Mesendoderm (in vitro differentiated cells): ENCODE data around the gene NFIA.

Experiments used
- DNase-seq: peaks from one replicate; pipeline ENCODE4 v3.0.0; 2013
- H2AK5ac ChIP-seq: 2 replicates; pipeline ENCODE4 v1.6.1; 2013; ENCODE audit warnings: low read length, inconsistent platforms
- H2BK120ac ChIP-seq: 2 replicates; pipeline ENCODE4 v1.6.1; 2013; ENCODE audit warnings: low read depth, mild to moderate bottlenecking, low read length, moderate library complexity, mixed read lengths
- H2BK15ac ChIP-seq: replicated peaks from 2 replicates; pipeline ENCODE4 v1.6.1; 2013; ENCODE audit warnings: low read depth, mild to moderate bottlenecking, moderate library complexity
- H2BK5ac ChIP-seq: 2 replicates; pipeline ENCODE4 v1.6.1; 2013; ENCODE audit warnings: low read length, inconsistent platforms
- H3K18ac ChIP-seq: 2 replicates; pipeline ENCODE4 v1.6.1; 2013; ENCODE audit warnings: mild to moderate bottlenecking, low read length, mixed read lengths
- H3K23ac ChIP-seq: one replicate; pipeline ENCODE4 v1.6.1; 2013; ENCODE audit warnings: low read length
- H3K27ac ChIP-seq: 2 replicates; pipeline ENCODE4 v1.5.1; 2013; ENCODE audit warnings: low read depth, mild to moderate bottlenecking, inconsistent platforms, low read length, moderate library complexity
- H3K27me3 ChIP-seq: 2 replicates; pipeline ENCODE4 v1.6.1; 2013; ENCODE audit warnings: low read length, control low read depth, mild to moderate bottlenecking, inconsistent platforms; ENCODE audit not compliant: insufficient read depth, poor library complexity
- H3K36me3 ChIP-seq: 2 replicates; pipeline ENCODE4 v1.6.1; 2013; ENCODE audit warnings: low read length, inconsistent platforms; ENCODE audit not compliant: control insufficient read depth, insufficient read depth
- H3K4ac ChIP-seq: one replicate; pipeline ENCODE4 v1.6.1; 2013; ENCODE audit warnings: low read depth, mild to moderate bottlenecking, low read length, moderate library complexity
- H3K4me1 ChIP-seq: 2 replicates; pipeline ENCODE4 v1.6.1; 2013; ENCODE audit warnings: low read depth, low read length, inconsistent platforms; ENCODE audit not compliant: control insufficient read depth
- H3K4me2 ChIP-seq: 2 replicates; pipeline ENCODE4 v1.6.1; 2013; ENCODE audit warnings: low read length
- H3K4me3 ChIP-seq: 2 replicates; pipeline ENCODE4 v1.5.1; 2013; ENCODE audit warnings: mild to moderate bottlenecking, low read length
- H3K56ac ChIP-seq: one replicate; pipeline ENCODE4 v1.6.1; 2013; ENCODE audit warnings: low read length
- H3K79me1 ChIP-seq: 2 replicates; pipeline ENCODE4 v1.6.1; 2013; ENCODE audit warnings: low read length, inconsistent platforms
- H3K79me2 ChIP-seq: 2 replicates; pipeline ENCODE4 v1.6.1; 2013; ENCODE audit warnings: mild to moderate bottlenecking, low read length; ENCODE audit not compliant: control insufficient read depth, insufficient read depth
- H3K9ac ChIP-seq: 2 replicates; pipeline ENCODE4 v1.6.1; 2013; ENCODE audit warnings: low read length, inconsistent platforms
- H4K5ac ChIP-seq: one replicate; pipeline ENCODE4 v1.6.1; 2013; ENCODE audit warnings: low read length
- H4K8ac ChIP-seq: one replicate; pipeline ENCODE4 v1.6.1; 2013; ENCODE audit warnings: low read depth, mild to moderate bottlenecking, control low read depth, low read length, moderate library complexity
- WGBS: extraction: QIAGEN DNeasy Blood & Tissue Kit; methylation state at CpG from one replicate; pipeline ENCODE4 v1.1.7; 2013; ENCODE audit warnings: low lambda C conversion rate, missing lambda C conversion rate; ENCODE audit not compliant: insufficient coverage; ENCODE audit errors: extremely low coverage; 5-methylcytosine and 5-hydroxymethylcytosine counted together

The NFIA gene

DNA sequence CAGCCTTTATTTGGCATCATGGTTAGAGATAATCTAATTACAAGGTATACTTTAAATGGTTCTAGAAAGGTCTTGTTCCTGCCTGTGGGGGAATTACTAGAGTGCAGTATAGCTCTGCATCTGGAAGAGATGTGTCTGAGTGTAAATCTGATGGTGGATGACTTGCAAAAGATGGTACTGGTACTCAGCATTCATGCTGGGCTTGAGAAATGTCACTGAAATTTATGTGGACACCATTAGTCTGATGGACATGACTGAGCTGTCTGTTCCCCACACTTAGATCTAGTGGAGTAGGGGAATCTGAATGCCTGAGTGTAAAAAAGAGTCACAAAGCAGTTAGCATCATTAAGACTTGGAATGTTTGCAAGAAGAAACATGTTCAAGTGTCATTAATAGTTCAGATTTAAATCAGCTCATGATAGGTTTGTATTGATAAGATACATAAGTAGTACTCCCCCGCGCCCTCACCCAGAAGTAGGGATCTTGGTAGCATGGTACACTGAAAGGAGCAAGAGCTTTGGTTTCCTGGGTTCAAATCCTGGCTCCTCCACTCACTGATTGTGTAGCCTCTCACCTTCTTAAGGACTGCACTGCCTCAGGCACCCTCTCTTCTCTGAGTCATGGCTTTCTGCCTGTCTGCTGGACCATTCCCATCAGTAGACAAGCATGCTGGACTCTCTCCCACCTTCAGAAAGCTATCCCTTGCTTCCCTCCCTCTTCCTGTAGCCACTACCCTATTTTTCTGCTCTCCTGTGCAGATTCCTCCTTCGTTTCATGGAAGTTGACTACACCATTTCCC lies 292.9 kb downstream of the NFIA start:
- Histone ChIP-seq H3K9ac (no peak overlapping the region), H4K5ac (no peak overlapping the region), H3K18ac (no peak overlapping the region), H2AK5ac (no peak overlapping the region), H3K27me3 (no peaks in the 10 kb centered on the region), H3K79me2 (no peaks in the 10 kb centered on the region), H3K79me1 (no peaks in the 10 kb centered on the region), H2BK15ac (no peak overlapping the region), H3K4me3 (no peak overlapping the region), H3K4me1 (no peaks in the 10 kb centered on the region), H3K36me3 (no peaks in the 10 kb centered on the region), H3K23ac (no peak overlapping the region), H3K27ac (no peak overlapping the region), H4K8ac (no peak overlapping the region), H2BK120ac (no peak overlapping the region), H3K4ac (no peak overlapping the region), H3K4me2 (no peak overlapping the region), H2BK5ac (no peak overlapping the region), H3K56ac (no peak overlapping the region)
- DNase-seq = no peak
- WGBS = no CpG with 5 or more reads among the region's 3 CpGs

GRCh38 chr1:61376151-61376550 lies 293.8 kb downstream of the NFIA start:
- Histone ChIP-seq H3K18ac (no peak overlapping the region), H3K9ac (no peak overlapping the region)
- WGBS = no CpG with 5 or more reads among the region's 2 CpGs

DNA sequence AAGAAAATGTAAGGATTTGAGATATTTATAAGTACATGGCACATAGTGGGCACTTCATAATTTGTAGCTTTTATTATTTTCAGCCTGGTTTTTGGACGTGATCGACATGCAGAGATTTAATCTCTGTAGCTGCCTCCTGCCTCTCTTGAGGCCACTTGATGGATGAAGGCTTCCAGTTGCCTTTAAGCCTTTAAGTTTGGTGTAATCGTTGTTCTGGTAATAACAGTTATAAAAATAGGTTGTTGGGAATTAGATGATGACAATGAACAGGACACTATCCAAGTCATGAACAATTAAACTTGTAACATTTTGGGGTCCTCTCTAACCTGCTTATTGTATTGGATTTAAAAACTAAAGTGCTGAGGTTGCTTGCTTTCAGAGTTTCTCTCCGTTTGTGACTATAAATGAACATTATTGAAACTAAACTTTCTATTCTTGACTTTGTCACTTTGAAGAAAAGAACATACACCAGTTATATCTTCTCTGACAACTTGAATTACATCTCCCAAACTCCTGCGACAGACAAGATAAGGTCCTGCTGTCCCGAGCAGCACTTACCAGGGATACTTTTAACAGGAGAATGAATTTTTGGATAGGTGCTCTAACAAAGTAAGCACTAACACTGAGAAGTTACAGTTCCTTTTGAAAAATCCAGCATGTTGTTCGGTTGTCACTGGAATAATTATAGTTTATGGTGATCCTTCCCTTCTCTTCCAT lies 295.0 kb downstream of the NFIA start:
- H3K9ac ChIP-seq = no peak overlapping the region
- H3K36me3 ChIP-seq = no peaks in the 10 kb centered on the region
- H3K4me2 ChIP-seq = no peak overlapping the region
- no peak overlapping the region for H2BK5ac ChIP-seq
- H3K27me3 ChIP-seq = no peaks in the 10 kb centered on the region
- no peaks in the 10 kb centered on the region for H3K79me1 ChIP-seq
- H3K4me3 ChIP-seq = no peak overlapping the region
- no peak for DNase-seq
- H3K79me2 ChIP-seq = no peaks in the 10 kb centered on the region
- H2AK5ac ChIP-seq = no peak overlapping the region
- H4K8ac ChIP-seq = no peak overlapping the region
- no peaks in the 10 kb centered on the region for H3K4me1 ChIP-seq
- H3K18ac ChIP-seq = no peak overlapping the region
- H2BK120ac ChIP-seq = no peak overlapping the region
- no peak overlapping the region for H4K5ac ChIP-seq
- H3K27ac ChIP-seq = no peak overlapping the region
- H3K56ac ChIP-seq = no peak overlapping the region
- no CpG with 5 or more reads among the region's 7 CpGs for WGBS
- no peak overlapping the region for H3K4ac ChIP-seq
- H2BK15ac ChIP-seq = no peak overlapping the region
- H3K23ac ChIP-seq = no peak overlapping the region

More at GRCh38 chr1:61376151-61376550, 293.8 kb downstream of the NFIA start:
- H3K79me1 ChIP-seq = no peaks in the 10 kb centered on the region
- H4K5ac ChIP-seq = no peak overlapping the region
- no peak for DNase-seq
- no peak overlapping the region for H3K4me2 ChIP-seq
- H3K4me3 ChIP-seq = no peak overlapping the region
- H3K56ac ChIP-seq = no peak overlapping the region
- H2BK5ac ChIP-seq = no peak overlapping the region
- no peaks in the 10 kb centered on the region for H3K36me3 ChIP-seq
- no peak overlapping the region for H3K4ac ChIP-seq
- H2BK15ac ChIP-seq = no peak overlapping the region
- no peaks in the 10 kb centered on the region for H3K4me1 ChIP-seq
- H3K79me2 ChIP-seq = no peaks in the 10 kb centered on the region
- H2BK120ac ChIP-seq = no peak overlapping the region
- H3K27ac ChIP-seq = no peak overlapping the region
- H2AK5ac ChIP-seq = no peak overlapping the region
- no peak overlapping the region for H4K8ac ChIP-seq
- H3K27me3 ChIP-seq = no peaks in the 10 kb centered on the region
- no peak overlapping the region for H3K23ac ChIP-seq

GRCh38 chr1:61378494-61379180 lies 296.3 kb downstream of the NFIA start:
- no peaks in the 10 kb centered on the region for H3K27me3 ChIP-seq
- no peaks in the 10 kb centered on the region for H3K36me3 ChIP-seq
- no peak overlapping the region for H2BK5ac ChIP-seq
- no peak overlapping the region for H3K18ac ChIP-seq
- no peak overlapping the region for H4K5ac ChIP-seq
- H3K4ac ChIP-seq = no peak overlapping the region
- H3K79me1 ChIP-seq = no peaks in the 10 kb centered on the region
- no peak overlapping the region for H2BK15ac ChIP-seq
- no peak overlapping the region for H3K4me2 ChIP-seq
- H3K79me2 ChIP-seq = no peaks in the 10 kb centered on the region
- H2BK120ac ChIP-seq = no peak overlapping the region
- no peak for DNase-seq
- H3K4me3 ChIP-seq = no peak overlapping the region
- no peak overlapping the region for H4K8ac ChIP-seq
- 100% methylated on average over 1 of the region's 4 CpGs for WGBS
- no peak overlapping the region for H2AK5ac ChIP-seq
- H3K56ac ChIP-seq = no peak overlapping the region
- no peak overlapping the region for H3K27ac ChIP-seq
- H3K4me1 ChIP-seq = no peaks in the 10 kb centered on the region
- H3K23ac ChIP-seq = no peak overlapping the region
- no peak overlapping the region for H3K9ac ChIP-seq

DNA sequence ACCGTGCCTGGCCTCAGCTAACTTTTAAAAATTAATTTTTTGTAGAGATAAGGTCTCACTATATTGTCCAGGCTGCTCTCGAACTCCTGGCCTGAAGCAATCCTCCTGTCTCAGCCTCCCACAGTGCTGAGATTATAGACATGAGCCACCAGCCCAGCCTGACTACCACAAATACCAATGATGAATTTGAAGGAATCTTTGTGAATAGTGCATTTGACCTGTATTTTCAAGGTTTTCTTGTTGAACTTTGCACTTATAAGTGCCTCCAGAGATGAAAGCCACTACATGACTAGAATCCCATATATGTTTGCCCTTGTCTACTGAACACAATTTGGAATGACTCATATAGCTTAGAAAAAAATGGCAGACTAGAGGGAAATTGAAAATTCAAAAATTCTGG lies 297.3 kb downstream of the NFIA start:
- no peak overlapping the region for H2AK5ac ChIP-seq
- no peak overlapping the region for H2BK15ac ChIP-seq
- no peak overlapping the region for H3K9ac ChIP-seq
- H3K56ac ChIP-seq = no peak overlapping the region
- WGBS = no CpG with 5 or more reads among the region's 2 CpGs
- no peak overlapping the region for H3K4me3 ChIP-seq
- no peak overlapping the region for H3K4ac ChIP-seq
- H3K4me1 ChIP-seq = no peaks in the 10 kb centered on the region
- H4K5ac ChIP-seq = no peak overlapping the region
- no peak for DNase-seq
- no peak overlapping the region for H3K27ac ChIP-seq
- no peak overlapping the region for H2BK5ac ChIP-seq
- H3K27me3 ChIP-seq = no peaks in the 10 kb centered on the region
- no peaks in the 10 kb centered on the region for H3K79me1 ChIP-seq
- H3K18ac ChIP-seq = no peak overlapping the region
- no peak overlapping the region for H2BK120ac ChIP-seq
- no peaks in the 10 kb centered on the region for H3K79me2 ChIP-seq
- H4K8ac ChIP-seq = no peak overlapping the region
- no peak overlapping the region for H3K23ac ChIP-seq
- H3K36me3 ChIP-seq = no peaks in the 10 kb centered on the region
- no peak overlapping the region for H3K4me2 ChIP-seq
